Measurements from ENCODE around the gene AQP12B.
"Not testable (repeated sequence)": the region's sequence is repeated elsewhere in the genome, so short reads cannot be mapped to it uniquely, and the experiment has no call there.

The AQP12B gene

GRCh38 chr2:240682431-240683224 is at the start of gene AQP12B:
Gene AQP12B, minus strand, starts transcription at chr2:240682885. Its CDS starts 48 bp downstream, at chr2:240682837.
- DNase-seq (ENCODE audit: low read depth, low spot score): not testable (repeated sequence)

- no peak for DNase-seq (ENCODE audit: low read depth, low spot score)
These were observed 49.5 kb upstream of the AQP12B start for GRCh38 chr2:240732184-240732583.

GRCh38 chr2:240731178-240731545 is 48.5 kb upstream of the AQP12B start:
- no peak for DNase-seq (ENCODE audit: low read depth, low spot score)

- no peak for DNase-seq (ENCODE audit: low read depth, low spot score)
These were observed 48.0 kb upstream of the AQP12B start for GRCh38 chr2:240730501-240731177.

- DNase-seq (ENCODE audit: low read depth, low spot score): no peak
These were observed 46.1 kb upstream of the AQP12B start for GRCh38 chr2:240728827-240729226.

GRCh38 chr2:240728361-240728760 is 45.7 kb upstream of the AQP12B start:
- DNase-seq (ENCODE audit: low read depth, low spot score): no peak

- no peak for DNase-seq (ENCODE audit: low read depth, low spot score)
These were observed 45.2 kb upstream of the AQP12B start for GRCh38 chr2:240727913-240728312.

GRCh38 chr2:240727439-240727838 is 44.8 kb upstream of the AQP12B start:
- no peak for DNase-seq (ENCODE audit: low read depth, low spot score)

GRCh38 chr2:240726876-240727275 is 44.2 kb upstream of the AQP12B start:
- no peak for DNase-seq (ENCODE audit: low read depth, low spot score)

GRCh38 chr2:240725671-240726070 is 43.0 kb upstream of the AQP12B start:
- DNase-seq (ENCODE audit: low read depth, low spot score): no peak

GRCh38 chr2:240725266-240725665 is 42.6 kb upstream of the AQP12B start:
- DNase-seq (ENCODE audit: low read depth, low spot score): no peak

GRCh38 chr2:240724431-240724830 is 41.7 kb upstream of the AQP12B start:
- no peak for DNase-seq (ENCODE audit: low read depth, low spot score)

- no peak for DNase-seq (ENCODE audit: low read depth, low spot score)
These were observed 41.2 kb upstream of the AQP12B start for GRCh38 chr2:240723851-240724250.

- no peak for DNase-seq (ENCODE audit: low read depth, low spot score)
These were observed 40.4 kb upstream of the AQP12B start for GRCh38 chr2:240722796-240723735.

GRCh38 chr2:240722376-240722775 is 39.7 kb upstream of the AQP12B start:
- DNase-seq (ENCODE audit: low read depth, low spot score): no peak

- DNase-seq (ENCODE audit: low read depth, low spot score): no peak
These were observed 39.0 kb upstream of the AQP12B start for GRCh38 chr2:240721596-240722180.

- no peak for DNase-seq (ENCODE audit: low read depth, low spot score)
These were observed 38.3 kb upstream of the AQP12B start for GRCh38 chr2:240720686-240721595.

GRCh38 chr2:240719676-240720545 is 37.2 kb upstream of the AQP12B start:
- no peak for DNase-seq (ENCODE audit: low read depth, low spot score)

GRCh38 chr2:240718896-240719490 is 36.3 kb upstream of the AQP12B start:
- DNase-seq (ENCODE audit: low read depth, low spot score): no peak

Data from astrocyte of the hippocampus (primary cell).